ENCODE data around the gene GPR142.

Gene GPR142, protein sequence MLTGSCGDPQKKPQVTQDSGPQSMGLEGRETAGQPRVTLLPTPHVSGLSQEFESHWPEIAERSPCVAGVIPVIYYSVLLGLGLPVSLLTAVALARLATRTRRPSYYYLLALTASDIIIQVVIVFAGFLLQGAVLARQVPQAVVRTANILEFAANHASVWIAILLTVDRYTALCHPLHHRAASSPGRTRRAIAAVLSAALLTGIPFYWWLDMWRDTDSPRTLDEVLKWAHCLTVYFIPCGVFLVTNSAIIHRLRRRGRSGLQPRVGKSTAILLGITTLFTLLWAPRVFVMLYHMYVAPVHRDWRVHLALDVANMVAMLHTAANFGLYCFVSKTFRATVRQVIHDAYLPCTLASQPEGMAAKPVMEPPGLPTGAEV

DNA sequence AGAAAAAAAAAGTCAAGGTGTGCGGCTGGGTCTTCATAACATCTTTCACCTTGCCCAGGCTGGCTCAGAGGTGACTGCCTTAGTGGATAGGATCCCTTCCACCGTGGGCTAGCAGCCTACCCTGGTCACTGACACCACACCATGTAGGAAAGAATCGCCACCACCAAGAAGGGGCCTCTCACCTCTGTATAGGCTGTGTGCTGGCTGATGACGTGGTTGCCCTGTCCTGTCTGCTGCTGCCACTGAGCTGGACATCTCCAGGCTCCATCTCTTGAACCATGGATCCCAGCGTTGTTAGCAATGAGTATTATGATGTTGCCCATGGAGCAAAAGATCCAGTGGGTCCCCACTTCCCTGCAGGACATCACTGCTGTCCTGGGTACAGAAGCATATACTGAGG, at the start of gene GPR142:
GPR142 (plus strand) TSS at position 301 of the 400 bp plus-strand sequence. CDS start 2,035 bp downstream, outside the sequence.
- no peak for DNase-seq (ENCODE audit: low spot score)

DNA sequence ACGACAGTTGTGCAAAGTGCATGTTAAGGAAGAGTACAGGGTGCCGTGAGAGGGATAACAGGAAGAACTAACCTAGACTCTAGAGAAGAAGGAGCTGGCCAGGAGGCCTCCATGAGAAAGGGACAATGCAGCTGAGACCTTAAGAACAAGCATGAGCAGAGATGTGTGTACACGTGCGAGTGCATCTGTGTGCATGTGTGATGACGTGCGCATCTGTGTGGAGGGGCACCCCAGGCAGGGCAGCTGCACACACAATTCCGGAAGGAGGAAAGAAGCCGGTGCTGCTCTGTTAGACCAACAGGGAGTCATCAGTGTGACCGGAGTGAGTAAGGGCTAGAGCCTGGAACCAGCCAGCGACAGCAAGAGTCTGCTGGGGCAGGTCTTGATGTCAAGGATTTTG, 48.9 kb upstream of the GPR142 start:
- DNase-seq (ENCODE audit: low spot score): no peak

DNA sequence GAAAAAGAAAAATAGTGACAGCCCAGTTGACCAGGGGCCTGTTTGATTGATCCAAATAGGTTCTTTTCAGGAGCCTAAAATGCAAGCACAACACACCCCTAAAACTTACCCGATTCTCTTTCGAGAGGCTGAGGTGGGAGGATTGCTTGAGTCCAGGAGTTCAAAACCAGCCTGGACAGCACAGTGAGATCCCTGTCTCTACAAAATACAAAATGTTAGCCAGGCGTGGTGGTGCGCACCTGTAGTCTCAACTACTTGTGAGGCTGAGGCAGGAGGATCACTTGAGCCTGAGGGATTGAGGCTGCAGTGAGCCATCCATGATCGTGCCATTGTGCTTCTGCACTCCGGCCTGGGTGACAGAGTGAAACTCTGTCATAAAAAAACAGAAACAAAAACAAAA, 42.8 kb upstream of the GPR142 start:
- DNase-seq (ENCODE audit: low spot score): no peak

DNA sequence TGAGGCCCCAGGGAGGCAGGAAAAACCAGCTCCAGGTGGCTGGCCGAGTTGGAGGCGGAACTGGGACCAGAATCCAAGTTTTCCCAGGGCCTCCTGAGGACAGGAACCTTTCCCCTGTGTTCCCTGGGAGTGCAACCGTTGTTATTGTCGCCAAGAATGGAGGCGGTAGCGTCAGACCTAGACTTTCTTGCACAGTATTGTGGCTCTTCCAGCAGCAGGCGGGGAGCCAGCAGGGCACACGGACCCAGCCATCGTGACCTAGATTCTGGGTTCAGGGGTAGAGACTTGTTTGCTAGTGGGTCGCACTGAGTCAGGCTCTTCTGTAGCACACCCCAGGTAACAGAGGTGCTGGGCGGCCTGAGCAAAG, 41.9 kb upstream of the GPR142 start:
- DNase-seq (ENCODE audit: low spot score): no peak

DNA sequence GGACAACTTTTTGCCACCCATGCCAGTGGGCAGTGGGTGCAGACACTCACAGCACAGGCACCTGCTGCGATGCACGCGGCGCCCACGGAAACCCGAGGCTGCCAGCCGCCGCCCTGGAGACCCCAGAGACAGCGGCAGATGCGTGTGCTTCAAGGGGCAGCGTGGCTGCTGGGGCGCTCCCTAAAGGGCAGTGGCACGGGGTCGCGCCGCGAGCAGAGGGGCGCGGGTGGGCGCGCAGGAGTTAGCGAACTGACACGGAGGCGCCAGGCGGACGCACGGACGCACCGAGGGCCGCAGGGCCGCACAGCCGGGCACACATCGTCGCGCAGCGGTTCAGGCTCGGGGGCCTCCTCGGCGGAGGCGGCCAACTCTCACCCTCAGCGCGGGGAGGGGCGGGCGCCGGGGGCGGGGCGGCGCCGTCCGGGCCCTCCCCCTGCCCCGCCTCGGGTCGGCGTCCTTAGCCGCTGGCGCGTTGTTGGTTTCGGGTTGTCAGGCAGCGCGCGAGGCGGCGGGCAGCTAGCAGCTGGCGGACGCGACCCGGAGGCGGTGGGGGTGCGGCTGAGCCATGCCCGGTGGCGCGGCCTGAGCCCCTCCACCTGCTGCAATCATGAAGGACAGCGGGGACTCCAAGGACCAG, 41.4 kb upstream of the GPR142 start, which contains the start of gene KIF19:
KIF19 (plus strand) TSS at position 484 of the 637 bp plus-strand sequence; CDS start at position 608, 124 bp downstream.
- peak; percentile 54 for DNase-seq (ENCODE audit: low spot score)

DNA sequence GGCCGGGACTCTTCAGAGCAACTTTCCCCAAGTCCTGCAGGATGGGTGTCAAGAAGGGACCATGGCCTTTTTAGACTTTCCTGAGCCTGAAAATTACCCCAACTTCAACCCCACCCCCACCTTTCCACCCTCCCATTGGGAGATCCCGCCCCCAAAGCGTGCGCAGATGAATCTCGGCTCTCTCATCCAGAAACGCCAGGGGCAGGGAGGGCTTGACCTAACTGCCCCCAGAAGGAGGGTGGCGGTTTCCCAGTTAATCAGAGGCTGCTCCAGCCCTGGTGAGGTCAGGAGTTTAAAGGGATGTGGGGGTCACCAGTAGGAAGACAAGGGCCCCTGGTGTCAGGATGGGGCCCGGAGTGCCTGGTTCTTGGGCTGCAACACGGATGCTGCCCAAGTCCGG, 40.8 kb upstream of the GPR142 start:
- no peak for DNase-seq (ENCODE audit: low spot score)

DNA sequence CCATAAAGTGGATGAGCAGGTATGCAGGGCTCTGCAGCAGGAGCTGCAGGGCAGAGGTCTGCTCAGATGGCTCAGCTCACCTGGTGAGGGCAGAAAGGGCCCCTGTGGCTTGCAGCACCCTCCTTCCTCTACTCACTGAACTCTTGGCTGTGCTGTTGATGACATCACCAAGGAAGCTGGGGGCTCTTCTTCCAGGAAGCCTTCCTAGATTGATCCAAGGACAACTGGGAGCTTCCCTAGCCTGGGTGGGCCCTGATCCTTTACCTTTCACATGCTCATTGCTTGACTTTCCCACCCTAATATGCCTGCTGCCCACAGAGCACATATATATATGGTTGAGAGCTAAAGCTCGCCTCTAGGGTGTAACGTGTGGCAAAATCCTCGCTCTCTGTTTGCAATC, 38.8 kb upstream of the GPR142 start:
- no peak for DNase-seq (ENCODE audit: low spot score)

DNA sequence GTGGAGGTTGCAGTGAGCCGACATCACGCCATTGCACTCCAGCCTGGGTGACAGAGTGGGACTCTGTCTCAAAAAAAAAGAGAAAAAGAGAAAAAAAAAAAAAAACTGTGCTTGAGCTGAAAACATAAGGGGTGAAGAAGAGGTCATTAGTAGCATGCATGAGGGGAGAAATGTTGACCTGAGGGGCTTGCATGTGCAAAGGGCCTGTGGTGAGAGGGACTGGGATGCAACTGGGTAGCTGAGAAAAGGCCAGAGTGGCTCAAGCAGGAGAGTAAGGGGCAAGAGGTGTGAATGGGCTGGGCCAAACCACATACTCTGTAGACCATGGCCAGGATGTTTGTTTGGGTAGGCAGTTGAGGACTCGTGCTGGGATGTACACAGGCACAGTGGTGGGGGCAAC, 37.9 kb upstream of the GPR142 start:
- no peak for DNase-seq (ENCODE audit: low spot score)

DNA sequence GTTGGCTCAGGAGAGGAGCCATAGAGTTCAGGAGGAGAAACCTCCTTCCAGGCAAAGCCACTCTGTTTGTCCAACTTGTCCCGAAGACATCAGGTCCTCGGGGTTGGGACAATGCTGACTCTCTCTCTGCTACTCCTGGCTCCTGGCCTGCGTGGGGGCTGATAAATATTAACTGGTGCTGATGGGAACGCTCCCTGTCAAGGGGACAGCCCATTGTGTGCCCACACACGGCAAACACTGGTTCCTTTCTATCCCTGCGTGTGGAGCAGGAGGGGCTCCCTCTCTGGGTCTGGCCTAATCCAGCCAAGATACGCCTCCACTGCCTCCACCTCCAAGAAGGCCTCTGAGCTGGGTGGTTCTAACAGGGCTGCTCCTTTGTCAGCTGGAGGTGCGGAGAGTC, 36.9 kb upstream of the GPR142 start:
- no peak for DNase-seq (ENCODE audit: low spot score)

DNA sequence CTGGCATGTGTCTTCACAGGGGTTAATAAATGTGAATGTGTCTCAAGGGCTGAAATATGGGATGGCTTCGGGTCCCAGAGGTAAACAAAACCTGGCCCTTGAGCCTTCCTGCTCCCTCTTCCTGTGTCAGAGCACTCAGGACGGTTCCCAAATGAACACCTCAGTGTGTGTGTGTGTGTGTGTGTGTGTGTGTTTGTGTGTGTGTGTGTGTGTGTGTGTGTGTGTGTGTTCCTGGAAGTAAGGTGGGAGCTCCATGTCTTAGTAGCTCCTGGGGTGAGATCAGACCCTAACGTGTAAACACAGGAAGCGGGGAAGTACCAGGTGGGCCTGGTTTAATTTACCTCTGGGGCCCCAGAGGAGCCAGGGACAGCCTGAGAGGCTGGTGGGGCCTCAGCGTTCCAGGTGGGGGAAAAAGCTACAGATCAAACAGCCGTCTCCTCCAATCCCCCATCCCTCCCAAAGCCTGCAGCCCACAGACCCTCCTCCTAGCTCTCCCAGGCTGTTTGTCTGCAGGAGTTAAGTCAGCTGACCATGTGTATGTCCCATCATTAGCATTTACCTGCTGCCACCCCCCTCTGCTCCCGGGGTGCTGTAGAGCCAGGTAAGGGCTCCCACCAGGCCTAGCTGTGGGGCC, 35.2 kb upstream of the GPR142 start:
- no peak for DNase-seq (ENCODE audit: low spot score)

DNA sequence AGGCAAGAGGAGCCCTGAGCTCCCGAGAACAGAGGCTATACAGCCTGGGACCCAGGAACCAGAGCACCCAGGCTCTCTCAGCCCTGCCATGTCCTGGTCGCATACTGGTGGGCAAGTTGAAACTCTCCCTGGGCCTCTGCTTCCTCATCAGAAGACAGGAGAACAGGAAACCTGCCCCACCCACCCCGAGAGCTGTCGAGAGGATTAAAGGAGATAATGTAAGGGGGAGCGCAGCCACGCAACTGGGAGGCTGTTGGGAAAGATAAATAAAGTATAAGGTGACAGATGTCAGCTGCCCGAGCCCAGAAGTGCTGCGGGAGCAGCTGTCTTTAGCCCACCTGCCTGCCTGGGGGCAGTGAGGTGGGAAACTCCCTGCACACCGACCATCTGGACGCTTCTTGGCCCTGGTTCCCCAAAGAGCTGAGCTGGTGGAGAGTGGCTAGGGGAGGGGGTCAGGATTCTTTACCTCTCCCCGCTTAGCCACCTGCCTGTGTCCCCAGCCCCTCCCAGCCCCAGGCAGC, 34.5 kb upstream of the GPR142 start:
- DNase-seq (ENCODE audit: low spot score): no peak

DNA sequence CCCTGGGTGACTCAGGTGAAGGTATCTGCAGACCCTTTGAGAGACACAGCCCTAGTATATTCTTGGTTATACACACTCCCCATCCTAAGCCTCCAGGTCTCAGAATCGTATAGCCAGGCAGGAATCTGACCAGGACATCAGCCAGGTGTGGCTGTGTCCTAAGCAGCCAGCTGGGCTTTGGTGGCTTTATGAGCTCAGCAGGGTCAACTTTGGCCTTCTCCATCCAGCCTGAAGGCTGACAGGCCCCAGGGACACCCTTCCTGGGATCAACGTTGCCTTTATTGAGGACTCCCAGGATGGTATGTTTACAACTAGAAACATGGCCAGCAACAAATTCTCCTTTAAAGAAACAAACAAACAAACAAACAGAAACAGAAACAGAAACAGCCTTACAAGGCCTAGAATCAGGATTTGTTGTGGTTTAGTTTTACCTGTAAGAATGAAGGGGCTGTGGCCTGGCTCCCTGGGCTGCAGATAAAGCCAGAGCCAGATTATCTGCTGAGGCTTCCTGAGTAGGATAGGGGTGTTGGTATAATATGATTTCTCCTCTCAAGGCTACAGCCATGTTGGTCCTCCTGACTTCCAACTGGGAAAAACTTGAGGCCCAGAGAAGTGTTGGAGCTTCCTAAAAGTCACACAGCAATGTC, 32.8 kb upstream of the GPR142 start:
- no peak for DNase-seq (ENCODE audit: low spot score)

DNA sequence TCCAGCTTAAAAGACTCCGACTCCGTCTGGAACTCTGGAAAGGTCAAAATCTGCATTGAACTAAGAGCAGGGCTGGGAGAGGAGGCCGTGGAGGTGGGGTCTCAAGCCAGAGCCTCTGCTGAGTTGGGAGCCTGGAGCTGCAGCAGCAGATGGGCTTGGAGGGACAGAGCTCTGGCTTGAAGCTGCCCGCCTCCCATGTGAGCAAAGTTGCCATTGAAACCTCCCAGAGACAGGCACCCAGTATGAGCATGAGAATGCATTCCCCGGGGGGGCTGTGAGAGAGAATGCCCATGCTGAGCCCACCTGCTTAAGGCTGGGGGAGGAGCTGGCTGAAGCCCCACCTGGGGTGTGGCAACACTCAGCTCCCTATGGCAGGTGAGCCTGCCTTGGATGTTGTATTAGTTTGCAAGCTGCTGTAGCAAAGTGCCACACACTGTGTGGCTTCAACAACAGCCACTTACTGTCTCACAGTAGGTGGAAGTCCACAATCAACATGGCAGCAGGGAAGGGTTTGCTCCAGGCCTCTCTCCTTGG, 31.7 kb upstream of the GPR142 start:
- no peak for DNase-seq (ENCODE audit: low spot score)

DNA sequence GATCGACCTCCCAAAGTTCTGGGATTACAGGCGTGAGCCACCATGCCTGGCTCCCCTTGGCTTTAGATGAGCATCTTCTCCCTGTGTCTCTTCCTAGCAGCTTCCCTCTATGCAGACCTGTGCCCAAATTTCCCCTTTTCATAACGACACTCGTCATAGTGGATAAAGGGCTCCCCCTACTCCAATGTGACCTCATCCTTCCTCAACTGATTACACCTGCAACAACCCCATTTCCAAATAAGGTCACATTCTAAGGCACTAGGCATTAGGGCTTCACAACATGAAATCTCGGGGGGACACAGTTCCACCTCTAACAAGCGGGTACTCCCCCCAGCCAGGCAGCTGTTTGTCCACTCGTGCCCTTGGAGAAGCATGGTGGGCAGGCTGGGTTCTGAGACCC, 31.0 kb upstream of the GPR142 start:
- DNase-seq (ENCODE audit: low spot score): no peak

DNA sequence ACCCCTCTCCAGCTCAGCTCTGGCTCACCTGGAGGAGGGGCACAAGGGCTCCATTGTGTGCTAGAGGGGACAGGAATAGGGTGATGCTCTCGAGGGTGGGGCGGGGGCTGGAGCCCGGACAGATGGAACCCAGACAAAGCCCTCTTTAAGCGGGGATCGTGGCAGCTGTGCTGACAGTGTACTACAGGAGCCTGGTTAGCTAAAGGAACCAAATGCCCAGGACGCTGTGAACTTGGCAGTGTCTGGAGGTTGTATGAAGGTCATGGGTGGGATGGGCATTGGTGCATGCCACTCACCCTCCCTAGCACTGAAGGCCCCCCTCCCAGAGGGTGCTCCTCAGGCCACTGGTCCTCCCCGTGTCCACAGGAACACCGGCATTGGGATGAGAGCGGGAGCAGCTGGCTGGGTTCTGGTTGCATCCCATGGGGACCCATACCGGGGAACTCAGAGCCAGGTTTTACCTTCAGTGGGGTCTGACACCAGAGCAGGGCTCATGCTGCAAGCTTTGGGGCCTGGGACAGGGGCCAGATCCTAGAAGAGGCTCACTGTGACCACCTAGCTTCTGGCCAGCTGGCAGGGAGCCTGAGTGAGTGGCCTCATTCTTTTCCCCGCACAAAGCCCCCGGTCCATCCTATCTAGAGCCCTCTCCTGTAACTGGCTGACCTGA, 29.3 kb upstream of the GPR142 start:
- DNase-seq (ENCODE audit: low spot score): no peak

DNA sequence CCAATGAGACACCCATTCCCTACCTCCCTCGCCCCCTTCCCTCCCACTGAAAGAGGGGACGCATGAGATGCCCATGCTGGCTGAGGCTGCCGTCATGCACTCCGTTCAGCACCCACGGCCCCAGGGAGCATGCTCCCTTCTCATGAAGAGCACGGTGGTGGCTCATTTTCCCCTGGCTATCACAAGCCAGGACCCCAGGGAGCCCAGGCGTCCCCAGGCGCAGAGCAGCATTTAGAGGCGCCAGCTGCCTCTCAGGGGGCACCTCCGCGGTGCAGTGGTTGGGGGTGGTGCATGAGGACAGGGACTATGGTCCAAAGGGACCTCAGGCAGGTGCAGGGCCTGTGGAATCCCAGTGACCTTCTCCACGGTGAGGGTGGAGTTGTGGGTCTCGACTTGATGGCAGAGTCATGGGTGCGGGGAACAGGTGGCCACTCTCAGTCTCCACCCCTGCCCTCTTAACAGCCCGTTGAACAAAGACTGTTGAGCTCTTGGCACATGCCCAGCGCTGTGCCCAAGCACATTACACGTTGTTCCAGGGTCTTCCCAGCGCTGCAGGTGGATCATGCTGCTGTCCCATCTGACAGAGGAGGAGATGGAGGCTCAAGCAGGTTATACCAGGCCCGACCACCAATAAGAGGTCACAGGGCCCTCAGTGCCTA, 27.6 kb upstream of the GPR142 start:
- no peak for DNase-seq (ENCODE audit: low spot score)

DNA sequence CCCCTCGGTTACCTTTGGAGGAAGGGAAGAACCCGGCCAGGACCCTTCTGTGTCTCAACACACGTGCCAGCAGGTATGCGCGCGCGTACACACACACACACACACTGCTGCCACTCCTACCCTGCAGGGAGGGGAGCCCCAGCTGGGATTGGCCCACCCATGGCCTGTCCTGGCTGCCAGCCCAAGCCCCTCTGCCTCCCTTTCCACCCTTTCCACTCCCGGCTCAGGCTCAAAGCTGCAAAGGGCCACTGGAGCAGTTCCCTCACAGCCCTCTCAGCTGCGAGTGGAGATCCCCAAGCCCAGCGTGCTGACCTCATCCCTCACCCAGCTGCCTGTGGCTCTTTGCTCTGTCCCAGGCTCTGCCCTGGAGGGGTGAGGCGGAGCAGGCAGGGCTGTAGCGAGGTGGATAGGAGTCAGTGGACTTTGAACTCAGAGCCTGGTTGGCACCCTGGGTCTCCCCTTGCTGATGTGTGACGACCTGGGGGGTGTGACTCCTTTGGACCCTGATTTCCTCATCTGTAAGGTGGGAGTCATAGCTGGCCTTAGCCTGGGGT, 26.8 kb upstream of the GPR142 start:
- DNase-seq (ENCODE audit: low spot score): no peak

DNA sequence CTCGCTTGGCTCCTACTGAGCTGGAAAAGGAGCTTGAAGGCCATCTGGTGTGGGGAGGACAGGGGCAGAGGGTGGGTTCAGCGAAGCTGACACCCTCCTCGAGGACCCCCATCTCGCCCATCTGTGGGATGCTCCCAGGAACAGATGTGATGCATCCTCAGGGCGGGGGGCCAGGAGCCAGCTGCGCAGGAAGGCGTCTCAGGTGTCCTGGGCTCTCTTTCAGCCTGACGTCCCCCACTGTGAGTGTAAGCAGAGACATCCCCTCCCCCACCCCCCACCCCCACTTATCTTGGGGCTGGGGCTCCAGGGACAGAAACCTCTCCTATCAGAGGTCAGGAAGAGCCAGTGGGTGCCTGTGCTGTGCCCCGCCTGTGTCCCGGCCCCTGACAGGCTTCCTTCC, 25.1 kb upstream of the GPR142 start:
- DNase-seq (ENCODE audit: low spot score): no peak

DNA sequence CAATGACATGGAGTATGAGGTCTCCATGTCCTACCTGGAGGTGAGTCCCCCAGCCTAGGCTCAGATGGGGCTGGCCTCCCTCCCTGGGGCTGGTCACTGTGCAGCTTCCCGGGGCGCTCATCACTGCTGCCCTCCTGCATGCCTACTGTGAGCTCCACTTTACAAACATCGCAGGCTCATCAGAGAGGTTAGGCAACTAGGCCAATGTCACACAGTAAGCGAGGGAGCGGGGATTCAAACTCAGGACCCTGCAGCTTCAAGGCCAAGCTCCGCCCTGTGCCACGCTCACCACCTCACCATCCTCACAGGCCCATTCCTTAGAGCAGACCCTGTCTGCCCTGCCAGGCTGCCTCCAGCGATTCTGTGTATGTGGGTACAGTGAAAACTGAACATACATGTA, 24.2 kb upstream of the GPR142 start:
- no peak for DNase-seq (ENCODE audit: low spot score)

DNA sequence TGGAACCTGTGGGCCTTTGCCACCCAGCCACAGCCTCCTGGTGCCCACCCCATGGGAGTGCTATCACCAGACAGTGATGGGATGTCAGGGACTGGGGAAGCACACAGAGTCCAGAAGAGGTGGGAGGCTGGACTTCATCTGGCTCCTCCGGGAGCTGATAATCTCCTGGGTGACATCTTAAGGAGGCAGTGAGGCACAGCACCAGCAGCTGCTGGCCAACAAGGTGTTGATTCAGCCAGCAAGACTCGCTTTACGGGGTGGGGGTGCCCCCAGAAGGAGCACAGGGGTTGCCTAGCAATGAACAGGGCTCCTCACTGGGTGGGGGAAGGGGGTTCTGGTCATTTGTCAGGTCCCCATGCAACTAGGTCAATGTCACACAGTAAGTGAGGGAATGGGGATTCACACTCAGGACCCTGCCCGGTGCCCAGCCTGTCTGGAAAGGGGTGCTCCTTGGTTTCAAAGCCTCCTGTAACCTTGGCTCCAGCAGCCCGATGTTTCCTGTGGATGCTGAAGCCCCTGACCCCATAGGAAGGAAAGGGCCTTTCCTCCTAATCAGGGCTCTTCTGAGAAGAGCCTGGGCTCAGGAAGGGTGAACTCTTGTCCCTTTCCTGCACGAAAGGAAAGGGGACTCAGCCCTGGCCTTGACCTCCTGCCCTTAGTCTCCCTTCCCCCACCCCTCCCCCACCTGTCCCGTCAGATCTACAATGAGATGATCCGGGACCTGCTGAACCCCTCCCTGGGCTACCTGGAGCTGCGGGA, 23.6 kb upstream of the GPR142 start:
- DNase-seq (ENCODE audit: low spot score): no peak
